A204.1 (cell line): ENCODE measurements around the gene MAPK9.

Experiments
- FAIRE-seq: peaks from 2 replicates; lab custom pipeline; 2012; peaks lifted over from hg19 to GRCh38; lab: Jason Lieb, UNC

The MAPK9 gene

DNA sequence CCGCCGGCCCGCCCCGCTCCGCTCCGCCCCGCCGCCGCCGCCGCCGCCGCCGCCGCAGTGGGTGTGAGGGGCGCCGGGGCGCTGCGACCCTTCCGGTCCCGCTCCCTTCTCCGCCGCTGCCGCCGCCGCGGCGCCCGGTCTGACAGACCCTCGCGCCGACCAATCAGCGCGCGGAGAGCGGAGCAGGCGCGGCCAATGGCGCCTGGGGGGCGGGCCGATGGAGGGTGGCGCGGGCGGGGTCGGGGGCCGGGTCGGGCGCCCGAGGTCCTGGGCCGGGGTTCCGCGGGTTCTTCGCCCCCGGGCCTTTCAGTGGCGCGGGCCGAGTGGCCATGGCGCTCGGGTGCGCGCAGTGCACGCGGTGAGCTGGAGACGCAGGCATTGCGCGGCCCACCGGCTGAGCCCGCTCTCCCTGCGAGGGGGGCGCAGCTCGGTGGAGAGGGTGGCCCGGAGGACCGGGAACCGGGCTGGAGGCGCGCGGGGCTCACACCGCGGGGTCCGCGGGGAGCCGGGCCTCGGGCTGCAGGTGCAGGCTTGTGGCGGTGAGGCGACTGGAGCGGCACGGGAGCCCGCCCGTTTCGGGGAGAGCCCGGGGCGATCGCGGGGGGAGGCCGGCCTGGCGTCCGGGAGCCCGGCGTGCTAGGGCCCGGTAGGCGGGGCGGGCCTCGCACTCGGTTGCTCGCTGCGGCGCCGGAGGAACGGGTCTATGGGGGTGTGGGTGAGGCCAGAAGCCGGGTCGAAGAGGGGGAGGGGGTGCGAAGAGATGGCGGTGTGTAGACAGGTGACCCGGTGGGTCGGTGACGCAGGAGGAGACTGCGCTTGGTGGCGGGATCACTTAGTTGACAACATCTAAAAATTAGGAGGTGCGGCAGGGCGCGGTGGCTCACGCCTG is at the start of gene MAPK9:
MAPK9 (minus strand) TSS at position 141 of the 889 bp plus-strand sequence. CDS start 11,522 bp downstream, outside the sequence.
- no peak for FAIRE-seq

DNA sequence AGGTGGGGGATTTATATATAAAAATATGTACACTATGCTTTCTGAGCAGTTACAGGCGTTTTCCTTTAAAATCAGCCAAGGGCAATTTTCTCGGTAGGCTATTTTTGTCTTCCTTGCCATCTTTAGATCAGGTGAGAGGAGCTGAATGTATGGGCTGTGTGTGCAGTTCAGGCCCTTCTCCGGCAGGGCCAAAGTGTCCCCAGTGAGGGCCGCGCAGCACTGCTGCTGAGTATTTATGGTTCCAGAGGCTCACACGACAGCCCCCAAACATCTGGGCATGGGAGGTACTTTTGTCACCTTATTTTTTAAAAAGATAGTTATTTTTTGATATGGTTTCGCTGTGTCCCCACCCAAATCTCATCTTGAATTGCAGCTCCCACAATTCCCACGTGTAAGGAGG is 49.7 kb upstream of the MAPK9 start:
- FAIRE-seq: no peak

DNA sequence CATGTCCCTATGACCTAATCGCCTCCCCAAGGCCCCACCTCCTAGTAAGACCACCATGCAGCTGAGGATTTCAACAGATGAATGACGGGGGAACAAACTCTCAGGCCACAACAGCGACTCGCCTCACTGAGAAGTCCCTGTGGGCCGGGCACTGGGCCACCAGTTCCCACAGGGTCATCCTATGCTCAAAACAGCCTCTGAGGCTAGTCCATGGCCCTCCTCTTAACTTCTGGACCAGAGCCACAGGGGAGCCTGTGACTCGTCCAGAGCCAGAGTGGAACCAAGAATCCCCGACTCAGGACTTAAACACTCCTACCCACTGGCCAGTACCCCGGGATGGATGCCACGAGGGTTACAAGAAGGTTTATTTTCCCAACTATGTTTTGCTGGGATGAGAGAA is 49.0 kb upstream of the MAPK9 start:
- no peak for FAIRE-seq

DNA sequence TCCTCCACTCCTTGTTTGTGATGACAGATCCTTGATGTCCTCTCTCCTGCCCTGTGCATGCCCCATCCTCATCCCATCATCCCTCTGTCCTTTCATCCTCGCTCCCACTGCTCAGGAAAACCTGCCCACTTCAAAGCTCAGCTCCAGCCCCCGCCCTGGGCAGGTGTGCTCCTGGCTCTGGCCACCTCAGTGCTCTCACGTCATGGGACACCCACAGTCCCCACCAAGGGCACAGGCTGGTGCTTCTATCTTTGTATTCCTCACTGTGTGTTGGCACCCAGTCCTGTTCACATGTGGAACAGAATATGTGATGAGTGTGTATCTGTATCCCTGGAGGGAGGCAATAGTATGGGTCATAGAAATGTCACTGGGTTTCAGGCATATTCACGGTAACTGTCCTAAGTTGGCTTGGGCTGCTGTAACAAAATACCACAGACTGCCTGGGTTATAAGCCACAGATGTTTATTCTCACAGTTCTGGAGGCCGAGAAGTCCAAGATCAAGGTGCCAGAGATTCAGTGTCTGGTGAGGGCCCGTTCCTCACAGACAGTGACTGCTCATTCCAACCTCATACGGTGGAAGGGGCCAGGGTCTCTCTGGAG is 47.8 kb upstream of the MAPK9 start:
- FAIRE-seq: no peak

DNA sequence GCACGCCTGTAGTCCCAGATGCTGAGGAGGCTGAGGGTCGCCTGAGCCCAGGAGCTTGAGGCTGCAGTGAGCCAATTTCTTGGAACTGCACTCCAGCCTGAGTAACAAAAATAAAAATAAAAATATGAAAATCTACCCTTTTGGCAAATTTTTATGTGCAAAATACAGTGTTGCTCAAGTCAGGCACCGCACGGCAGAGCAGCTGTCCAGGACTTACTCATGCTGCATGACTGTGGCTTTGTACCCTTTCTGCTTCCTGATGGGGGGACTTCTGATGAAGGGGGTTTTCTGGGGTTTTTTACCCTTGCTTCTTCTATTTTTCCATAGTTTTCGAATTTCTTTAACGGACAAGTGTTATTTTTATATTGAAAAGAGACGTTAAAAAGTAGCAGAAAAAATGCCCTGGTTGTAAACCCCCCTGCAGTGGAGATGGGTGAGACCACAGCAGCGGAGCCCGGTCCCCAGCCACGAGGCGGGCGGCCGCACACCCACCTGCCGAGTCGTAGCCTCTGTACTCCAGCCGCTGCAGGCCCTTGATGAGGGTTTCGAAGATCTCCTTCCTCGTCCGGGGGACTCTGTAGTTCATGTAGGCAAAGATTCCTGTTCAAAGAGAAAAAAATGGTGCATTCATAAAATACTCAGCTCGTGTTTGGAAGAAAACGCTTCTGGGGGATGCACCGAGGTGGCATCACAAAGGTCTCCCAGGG is 46.3 kb upstream of the MAPK9 start:
- FAIRE-seq: no peak

DNA sequence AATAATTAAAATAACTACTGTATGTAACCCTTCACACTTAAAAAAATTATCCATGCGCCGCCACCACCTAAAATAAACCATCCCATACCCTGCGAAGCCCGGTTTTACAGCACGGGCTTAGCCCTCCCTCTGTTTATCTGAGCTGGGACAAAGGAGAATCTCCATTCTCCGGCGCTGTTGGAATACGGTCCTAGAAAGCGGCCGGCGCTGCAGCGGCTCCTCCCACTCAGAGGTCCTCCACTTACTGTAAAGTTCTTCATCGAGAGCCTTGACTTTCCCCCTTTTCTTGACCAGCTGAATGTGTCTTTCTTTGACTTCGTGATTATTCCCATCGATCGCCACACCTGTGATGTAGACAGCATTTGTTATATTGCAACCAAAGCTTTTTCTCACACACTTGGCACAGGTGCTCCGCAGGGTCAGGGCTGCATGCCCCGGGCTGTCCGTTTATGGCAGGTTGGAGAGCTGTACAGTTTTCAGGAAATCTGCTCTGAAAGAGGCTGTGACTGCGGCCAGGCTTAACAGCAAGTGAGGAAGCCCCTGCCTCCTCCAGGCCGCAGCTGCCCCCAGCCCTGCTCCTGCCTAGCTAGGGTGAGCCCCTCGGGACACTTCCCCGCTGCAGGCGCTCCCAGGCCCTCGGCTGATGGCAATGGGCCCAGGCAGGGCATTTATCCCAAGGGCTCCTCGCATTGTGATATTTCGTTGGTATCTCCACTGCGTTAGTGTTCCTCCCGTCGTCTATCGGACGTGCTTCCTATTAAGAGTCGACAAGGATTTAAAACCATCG is 44.5 kb upstream of the MAPK9 start:
- no peak for FAIRE-seq

DNA sequence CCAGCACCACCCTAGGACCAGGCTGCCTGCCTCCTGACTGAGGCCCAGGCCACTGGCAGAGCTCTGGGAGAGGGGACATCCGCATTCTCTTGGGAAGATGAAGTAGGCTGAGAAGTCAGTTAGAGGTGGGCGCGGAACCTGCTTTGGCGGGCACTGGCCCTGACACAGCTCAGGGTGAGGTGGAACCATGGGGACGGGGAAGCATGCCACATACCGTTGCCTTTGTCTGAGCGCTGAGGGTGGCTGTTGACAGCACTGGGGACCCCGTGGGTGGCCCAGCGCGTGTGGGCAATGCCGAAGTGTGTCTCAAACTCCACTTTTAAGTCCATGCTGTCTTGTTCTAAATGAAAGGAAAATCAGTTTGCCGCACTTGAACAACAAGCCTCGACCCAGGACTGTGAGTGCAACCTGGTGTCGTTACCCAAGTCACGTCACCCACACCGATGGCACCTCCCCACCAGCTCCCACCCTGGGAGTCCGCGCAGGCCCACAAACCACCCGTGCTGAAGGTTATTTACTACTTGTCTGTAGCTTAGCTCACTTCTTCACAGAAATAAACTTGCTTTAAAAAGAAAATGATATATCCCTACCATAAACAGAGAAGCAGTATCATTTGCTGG is 43.8 kb upstream of the MAPK9 start:
- FAIRE-seq: no peak

DNA sequence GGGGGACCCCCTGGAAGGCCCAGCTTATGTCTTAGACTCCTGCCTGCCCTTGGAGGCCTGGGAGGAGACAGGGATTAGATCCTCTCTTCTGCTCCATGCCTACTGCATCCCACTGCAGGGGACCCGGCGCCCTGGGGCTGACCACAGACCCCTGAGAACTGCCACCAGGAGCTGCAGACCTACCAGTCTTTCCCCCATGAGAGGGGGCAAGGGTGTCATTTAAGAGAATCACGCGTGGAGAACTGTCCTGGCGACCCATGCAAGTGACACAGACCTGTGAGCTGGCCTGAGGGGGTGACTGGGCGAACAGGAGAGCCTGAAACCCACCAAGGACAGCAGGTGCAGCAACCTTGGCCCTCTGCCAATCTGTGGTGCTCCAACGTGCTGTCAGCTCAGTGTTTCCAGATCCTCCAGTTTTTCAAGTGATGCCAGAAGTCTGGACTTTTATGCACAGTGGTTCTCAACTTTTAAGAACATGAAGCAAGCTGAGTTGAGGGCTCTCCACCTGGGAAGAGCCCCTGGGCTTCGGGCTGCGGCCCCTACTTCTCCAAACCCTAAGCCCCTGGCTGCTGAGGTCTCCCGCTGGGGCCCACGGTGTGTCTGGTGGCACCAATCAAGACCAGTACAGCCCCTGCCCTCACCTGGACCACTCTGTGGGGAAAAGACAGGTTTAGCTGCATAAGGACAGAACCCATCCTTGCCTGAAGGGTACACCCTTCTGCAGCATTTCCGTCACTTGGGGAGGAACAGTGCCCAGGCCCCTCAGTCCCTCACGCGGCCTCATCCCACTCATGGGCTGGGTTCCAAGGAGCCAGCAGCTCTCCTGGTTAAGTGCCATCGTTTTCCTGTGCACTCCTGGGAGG is 43.1 kb upstream of the MAPK9 start:
- FAIRE-seq: no peak

DNA sequence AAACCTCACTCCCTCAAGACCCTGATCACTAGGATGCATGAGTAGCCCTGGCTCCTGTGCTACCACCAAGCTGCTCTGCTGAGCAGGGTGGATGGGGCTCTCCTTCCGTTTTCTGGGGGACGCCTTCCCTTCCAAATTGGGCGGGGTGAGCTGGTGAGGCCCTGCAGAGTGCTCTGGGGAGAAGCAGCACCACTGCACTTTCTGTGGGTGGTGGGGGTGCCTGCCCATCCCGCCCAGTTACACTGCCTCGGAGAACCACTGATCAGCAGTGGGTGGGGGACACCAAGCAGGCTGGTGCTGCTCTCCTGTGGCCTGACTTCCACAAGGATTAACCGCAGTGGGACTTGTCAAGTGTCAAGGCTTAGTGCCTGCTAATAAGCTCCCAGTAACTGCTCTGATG is 42.3 kb upstream of the MAPK9 start:
- FAIRE-seq: no peak

DNA sequence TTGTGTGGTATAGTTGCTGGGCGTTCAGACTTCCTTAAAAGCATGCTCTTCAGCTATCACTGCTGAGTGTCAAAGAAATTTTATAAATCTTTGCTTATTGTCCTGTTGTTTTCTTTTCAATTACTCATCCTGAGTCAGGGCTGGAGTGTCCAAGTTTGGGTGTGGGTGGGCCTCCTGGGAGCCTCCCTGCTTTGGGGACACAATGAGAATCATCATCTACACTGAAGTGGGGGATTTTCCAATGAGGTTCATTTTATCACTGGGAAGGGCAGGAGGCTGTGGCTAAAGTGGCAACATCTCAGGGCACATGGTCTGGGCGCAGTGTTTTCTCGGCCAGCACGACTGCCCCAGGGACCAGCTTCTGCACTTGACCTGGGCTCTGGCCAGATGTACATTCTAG is 41.8 kb upstream of the MAPK9 start:
- no peak for FAIRE-seq

DNA sequence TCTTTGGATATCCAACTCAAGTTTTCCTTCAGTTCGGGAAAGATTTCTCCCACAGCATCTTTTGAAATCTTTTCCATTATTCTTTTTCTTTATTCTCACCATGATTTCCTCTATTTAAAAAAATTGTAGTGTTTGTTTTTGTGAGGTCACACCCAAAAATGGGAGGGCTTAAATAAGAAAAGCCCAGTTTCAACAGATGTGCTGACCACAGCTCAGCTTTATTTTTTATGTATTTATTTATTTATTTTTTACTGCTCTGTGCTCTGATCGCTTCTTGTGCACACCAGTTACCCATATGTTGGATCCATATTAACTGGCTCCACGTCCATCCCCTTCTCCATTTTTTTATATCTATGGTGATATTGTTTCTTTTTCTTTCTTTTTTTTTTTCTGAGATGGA is 41.0 kb upstream of the MAPK9 start:
- no peak for FAIRE-seq

DNA sequence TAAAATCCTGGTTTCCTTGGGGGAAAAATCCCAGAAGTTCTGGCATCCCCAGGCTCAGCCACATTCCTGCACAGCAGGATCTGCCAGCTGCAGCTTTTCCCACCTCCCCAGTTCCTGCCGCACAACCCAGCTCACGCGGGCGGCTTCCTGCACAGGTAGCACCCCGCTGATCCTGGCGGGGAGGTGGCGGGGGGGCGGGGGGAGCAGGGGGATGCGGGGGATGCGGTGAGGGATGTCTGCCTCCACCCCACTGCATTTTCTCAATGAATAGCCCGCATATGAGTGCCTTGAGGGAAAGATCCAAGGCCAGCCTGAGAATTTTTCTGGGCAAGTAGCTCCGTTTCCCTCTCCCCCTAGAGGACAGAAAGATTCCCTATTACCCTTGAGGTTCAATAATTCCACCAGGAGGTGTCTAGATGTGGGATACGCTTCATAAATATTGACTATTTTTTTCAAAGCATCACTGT is 40.2 kb upstream of the MAPK9 start:
- no peak for FAIRE-seq

DNA sequence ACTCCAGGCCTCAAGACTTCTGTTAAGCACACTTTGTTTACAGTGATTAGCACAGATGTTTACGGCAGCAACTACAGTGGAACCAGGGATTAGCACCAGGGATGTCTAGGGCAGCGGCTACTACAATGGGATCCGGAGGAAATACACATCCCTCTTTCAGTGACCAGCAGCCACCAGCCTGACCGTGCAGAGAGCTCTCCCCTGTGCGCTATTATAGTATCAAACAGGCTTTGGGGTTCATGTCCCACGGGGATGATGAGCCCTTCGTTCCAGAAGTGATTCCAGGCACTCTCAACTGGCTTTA is 39.7 kb upstream of the MAPK9 start:
- no peak for FAIRE-seq

DNA sequence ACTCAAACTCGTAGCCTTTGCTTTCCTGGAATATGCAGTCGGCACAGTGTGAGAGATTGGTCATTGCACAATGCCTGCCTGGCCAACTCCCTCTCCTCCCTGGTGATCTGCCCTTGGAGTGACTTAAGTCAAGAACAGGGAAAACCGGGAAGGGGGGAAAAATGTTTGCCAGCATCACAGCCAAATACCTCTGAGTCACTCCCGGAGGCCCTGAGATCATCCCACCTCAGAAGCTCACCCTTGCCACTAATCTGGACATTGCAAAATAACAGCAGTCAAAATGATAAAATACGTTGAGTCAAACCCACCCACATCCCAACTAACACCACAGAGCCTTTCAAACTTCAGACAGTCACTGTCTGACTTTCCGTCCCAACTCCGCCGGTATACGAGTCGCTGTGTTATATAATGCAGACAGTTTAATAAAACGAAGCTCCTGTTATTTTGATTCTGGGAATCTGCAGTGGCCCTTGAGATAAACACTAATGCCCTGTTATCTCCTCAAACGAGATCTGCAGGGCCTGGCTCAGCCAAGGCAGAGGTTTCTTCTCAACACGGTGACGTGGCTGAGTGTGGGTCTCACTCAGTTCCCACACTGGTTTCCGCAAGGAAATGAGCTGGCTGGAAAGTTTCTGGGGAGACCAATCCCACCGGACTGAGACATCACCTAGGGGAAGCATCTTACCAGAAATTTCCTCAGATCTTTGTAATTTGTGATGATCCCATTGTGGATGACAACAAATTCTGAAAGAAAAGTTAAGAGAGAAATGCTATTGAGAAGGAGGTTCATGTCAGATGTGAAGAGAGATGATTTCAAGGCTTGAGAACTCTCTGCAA is 39.1 kb upstream of the MAPK9 start:
- no peak for FAIRE-seq

DNA sequence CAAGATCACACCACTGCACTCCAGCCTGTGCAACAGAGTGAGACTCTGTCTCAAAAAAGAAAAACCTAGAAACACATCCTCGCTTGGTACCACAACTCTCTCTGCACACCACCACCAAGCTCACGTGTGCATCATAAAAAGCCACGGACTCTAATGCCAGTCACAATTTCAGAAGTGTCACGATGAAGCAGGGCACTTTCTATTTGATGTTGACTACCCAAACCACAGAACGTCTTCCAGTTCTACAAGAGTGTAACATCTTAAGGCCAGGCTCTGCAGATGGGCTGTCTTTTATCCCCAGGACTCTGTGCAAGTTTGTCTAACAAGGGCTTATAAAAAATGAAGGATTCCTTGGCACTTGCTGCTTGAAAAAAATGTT is 38.4 kb upstream of the MAPK9 start:
- FAIRE-seq: no peak

DNA sequence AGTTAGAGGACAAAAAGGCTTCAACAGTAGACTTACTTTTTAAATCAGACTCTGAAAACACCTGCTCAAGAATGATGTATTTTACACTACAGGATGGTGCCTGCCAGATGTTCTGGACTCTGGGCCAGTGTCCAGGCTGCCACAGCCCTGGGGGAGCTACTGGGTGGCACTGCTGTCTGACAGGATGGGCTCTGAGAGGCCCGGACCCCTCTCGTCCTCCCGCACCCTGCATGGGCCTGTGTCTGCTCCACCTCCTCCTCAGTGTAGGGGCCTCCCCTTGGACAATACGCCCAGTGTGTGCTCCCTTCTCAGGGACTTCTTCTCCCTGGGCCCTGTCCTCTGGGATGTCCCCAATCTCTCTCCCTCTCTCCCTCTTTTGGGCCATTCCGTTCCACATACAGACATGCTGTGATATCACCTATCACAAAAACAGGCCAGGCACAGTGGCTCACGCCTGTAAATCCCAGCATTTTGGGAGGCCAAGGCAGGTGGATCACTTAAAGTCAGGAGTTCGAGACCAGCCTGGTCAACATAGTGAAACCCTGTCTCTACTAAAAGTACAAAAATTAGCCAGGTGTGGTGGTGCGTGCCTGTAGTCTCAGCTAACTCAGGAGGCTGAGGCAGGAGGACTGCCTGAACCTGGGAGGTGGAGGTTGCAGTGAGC is 37.9 kb upstream of the MAPK9 start:
- FAIRE-seq: no peak

DNA sequence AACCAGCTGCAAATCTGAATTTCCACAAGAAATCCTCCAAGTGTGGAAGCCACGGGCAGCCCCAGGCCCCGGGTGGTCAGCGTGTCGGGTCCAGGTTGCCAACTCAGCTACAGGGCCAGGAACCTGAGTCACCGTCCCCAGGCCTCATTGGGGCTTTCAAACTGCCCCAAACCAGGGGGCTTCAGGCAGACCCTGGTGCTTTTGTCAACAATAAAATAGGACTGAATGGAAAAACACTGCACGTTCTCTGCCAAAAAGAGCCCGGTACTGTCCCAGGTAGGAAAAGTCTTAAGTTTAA is 37.2 kb upstream of the MAPK9 start:
- no peak for FAIRE-seq

DNA sequence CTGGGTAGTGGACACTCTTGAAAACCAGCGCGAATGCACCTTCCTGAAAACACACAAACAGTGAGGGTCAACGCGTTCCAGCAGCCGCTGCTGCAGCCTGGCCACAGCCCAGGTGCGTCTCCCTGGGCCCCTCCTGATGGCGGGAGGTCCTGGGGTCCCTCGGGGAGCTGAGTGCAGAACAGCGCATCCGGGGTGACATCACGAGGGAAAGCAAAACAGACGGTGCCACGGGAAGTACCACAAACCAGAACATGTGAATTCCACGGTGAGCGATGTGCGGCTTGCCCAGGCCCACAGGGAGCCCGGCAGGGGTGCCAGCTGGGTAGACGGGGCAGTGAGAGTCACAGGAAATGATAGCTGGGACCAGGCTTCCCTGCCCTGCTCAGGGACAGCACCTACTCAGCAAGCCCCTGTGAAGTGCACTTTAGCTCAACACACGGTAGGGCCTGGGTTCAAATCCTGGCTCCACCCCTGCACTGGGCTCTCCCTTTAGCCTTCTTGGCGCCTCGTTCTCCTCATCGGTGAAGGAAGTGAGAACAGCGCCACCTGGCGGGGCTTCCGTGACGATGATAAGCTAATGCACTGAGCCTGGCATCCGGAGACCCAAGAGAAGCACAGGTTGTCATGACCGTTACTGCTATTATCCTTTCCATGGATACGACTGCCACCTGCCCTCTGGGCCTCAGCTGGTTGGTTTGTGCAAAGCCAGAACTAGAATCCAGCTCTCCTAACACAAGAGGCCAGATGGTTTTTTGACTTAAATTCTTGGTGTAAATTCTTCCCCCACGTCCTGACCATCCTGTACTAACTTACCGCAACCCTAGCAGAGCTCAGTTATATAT is 36.6 kb upstream of the MAPK9 start:
- FAIRE-seq: peak; percentile 48

DNA sequence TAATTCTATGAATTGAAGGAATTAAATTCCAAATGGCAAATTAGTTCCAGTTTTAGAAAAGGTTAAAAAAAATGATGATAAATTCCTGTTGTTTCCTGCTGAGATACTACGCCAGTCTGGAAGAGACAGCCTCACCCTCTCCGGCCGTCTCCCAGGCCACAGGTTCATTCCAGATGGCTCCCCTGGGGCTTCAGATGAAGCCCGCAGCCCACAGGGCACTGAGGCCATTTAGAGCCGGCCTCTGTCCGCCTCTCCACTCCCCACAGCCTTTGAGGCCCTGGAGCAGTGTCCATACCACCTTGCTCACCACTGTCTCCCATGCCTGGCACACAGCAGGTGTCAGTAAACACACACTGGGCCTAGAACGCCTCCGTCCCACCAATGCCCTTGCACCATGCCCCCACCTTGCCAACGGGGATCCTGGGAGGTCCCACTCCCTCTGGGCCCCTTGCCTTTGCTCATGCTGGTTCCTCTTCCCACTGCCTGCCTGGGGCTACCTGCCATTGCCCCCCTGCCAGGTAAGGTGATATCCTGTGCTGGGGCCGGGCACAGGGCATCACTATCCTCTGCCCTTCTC is 35.2 kb upstream of the MAPK9 start:
- no peak for FAIRE-seq
